GM18511 (cell line): ENCODE results near the gene ATG4C.

Source experiments
- ATAC-seq: cut with Tn5 transposase; IDR thresholded peaks from one replicate; pipeline ENCODE4 v1.9.1; 2021; ENCODE audit warnings: mild to moderate bottlenecking, moderate library complexity; ENCODE audit not compliant: unreplicated experiment

ATG4C gene

GRCh38 chr1:62836856-62837540 lies 53.1 kb downstream of the ATG4C start:
- ATAC-seq, result no peak

- ATAC-seq, result no peak
Observed at GRCh38 chr1:62840555-62840954, 56.6 kb downstream of the ATG4C start.

GRCh38 chr1:62841587-62842169 lies 57.7 kb downstream of the ATG4C start:
- peak; percentile 66 for ATAC-seq

GRCh38 chr1:62844030-62844429 lies 60.1 kb downstream of the ATG4C start:
- no peak for ATAC-seq

GRCh38 chr1:62849031-62849430 lies 65.1 kb downstream of the ATG4C start:
- no peak for ATAC-seq

GRCh38 chr1:62852253-62852652 lies 68.3 kb downstream of the ATG4C start:
- no peak for ATAC-seq

- no peak for ATAC-seq
Observed at GRCh38 chr1:62856960-62857359, 73.0 kb downstream of the ATG4C start.

- ATAC-seq, result no peak
Observed at GRCh38 chr1:62869217-62869754, 85.4 kb downstream of the ATG4C start.

- no peak for ATAC-seq
Observed at GRCh38 chr1:62870148-62870547, 86.2 kb downstream of the ATG4C start.

- no peak for ATAC-seq
Observed at GRCh38 chr1:62875676-62876075, 91.7 kb downstream of the ATG4C start.

- no peak for ATAC-seq
Observed at GRCh38 chr1:62876535-62876934, 92.6 kb downstream of the ATG4C start.

- no peak for ATAC-seq
Observed at GRCh38 chr1:62877579-62877978, 93.6 kb downstream of the ATG4C start.

- no peak for ATAC-seq
Observed at GRCh38 chr1:62879962-62880361, 96.0 kb downstream of the ATG4C start.

- ATAC-seq, result no peak
Observed at GRCh38 chr1:62882201-62883104, 98.5 kb downstream of the ATG4C start.

GRCh38 chr1:62884156-62884740 lies 100.3 kb downstream of the ATG4C start:
- no peak for ATAC-seq

GRCh38 chr1:62887799-62888507 lies 104.0 kb downstream of the ATG4C start:
- no peak for ATAC-seq

- ATAC-seq, result no peak
Observed at GRCh38 chr1:62891956-62892562, 108.1 kb downstream of the ATG4C start.

- no peak for ATAC-seq
Observed at GRCh38 chr1:62897788-62898187, 113.9 kb downstream of the ATG4C start.

GRCh38 chr1:62900566-62900965 lies 116.6 kb downstream of the ATG4C start:
- no peak for ATAC-seq

- no peak for ATAC-seq
Observed at GRCh38 chr1:62901650-62902049, 117.7 kb downstream of the ATG4C start.
